Measurements from ENCODE around the gene POLR2A. TPM values are rescaled to one million over a fixed set of nuclear protein-coding genes. Genes with fewer than 3 reads are reported as not detected.

The POLR2A gene
- total RNA-seq, 1 donor from 2014 or later, result 32.7 TPM

DNA sequence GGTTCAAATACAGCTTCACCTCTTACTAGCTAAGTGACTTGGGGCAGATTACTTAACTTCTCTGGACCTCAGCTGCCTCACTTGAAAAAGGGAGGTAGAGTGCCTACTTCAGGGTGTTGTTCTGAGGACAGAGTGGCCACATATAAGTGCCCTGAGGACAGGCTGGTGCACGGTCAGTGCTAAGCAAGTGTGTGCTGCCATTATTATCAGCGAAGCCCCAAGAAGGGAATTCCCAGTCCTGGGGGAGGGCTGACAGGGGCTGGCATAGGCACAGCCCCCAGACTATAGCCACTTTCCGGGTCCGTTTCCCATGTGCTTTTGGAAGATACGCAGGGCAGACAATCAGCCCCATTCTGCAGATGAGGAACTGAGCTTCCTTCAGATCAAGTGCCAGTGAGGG, 7.2 kb upstream of the POLR2A start:
- Histone ChIP-seq H3K4me3 (no peak overlapping the region), H4K20me1 (ENCODE audit: low read depth) (peaks cover 26% of the 10 kb centered on the region), H2AFZ (replicated peaks) (no peak overlapping the region), H3K27ac (no peak overlapping the region), H3K9me3 (ENCODE audit: low read depth) (no peaks in the 10 kb centered on the region), H3K27me3 (no peaks in the 10 kb centered on the region), H3F3A (ENCODE audit: low read depth) (peaks cover 24% of the 10 kb centered on the region), H3K4me2 (no peak overlapping the region), H3K79me2 (ENCODE audit: low read depth) (peaks cover 73% of the 10 kb centered on the region), H3K4me1 (peaks cover 15% of the 10 kb centered on the region), H3K9ac (no peak overlapping the region), H3K36me3 (no peaks in the 10 kb centered on the region)
- no peaks in the 10 kb centered on the region for H3K9me3 Mint-ChIP-seq
- peaks cover 10% of the 10 kb centered on the region for H3K27me3 Mint-ChIP-seq (ENCODE audit: insufficient read depth, low read depth)
- peak overlapping the region; percentile 91 for H3K4me3 Mint-ChIP-seq
- H3K27ac Mint-ChIP-seq, result no peak overlapping the region
- TF ChIP-seq EZH2phosphoT487 (IDR thresholded peaks at IDR 0.05), result no peak
- TF ChIP-seq, protein P1, sequence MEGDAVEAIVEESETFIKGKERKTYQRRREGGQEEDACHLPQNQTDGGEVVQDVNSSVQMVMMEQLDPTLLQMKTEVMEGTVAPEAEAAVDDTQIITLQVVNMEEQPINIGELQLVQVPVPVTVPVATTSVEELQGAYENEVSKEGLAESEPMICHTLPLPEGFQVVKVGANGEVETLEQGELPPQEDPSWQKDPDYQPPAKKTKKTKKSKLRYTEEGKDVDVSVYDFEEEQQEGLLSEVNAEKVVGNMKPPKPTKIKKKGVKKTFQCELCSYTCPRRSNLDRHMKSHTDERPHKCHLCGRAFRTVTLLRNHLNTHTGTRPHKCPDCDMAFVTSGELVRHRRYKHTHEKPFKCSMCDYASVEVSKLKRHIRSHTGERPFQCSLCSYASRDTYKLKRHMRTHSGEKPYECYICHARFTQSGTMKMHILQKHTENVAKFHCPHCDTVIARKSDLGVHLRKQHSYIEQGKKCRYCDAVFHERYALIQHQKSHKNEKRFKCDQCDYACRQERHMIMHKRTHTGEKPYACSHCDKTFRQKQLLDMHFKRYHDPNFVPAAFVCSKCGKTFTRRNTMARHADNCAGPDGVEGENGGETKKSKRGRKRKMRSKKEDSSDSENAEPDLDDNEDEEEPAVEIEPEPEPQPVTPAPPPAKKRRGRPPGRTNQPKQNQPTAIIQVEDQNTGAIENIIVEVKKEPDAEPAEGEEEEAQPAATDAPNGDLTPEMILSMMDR (IDR thresholded peaks at IDR 0.05), result no peak
- no peak for TF ChIP-seq EZH2 (IDR thresholded peaks at IDR 0.05)
- peaks cover 7% of the 10 kb centered on the region for H3K36me3 Mint-ChIP-seq
- no peak for DNase-seq (ENCODE audit: low spot score)
- H3K4me1 Mint-ChIP-seq, result peaks cover 44% of the 10 kb centered on the region

DNA sequence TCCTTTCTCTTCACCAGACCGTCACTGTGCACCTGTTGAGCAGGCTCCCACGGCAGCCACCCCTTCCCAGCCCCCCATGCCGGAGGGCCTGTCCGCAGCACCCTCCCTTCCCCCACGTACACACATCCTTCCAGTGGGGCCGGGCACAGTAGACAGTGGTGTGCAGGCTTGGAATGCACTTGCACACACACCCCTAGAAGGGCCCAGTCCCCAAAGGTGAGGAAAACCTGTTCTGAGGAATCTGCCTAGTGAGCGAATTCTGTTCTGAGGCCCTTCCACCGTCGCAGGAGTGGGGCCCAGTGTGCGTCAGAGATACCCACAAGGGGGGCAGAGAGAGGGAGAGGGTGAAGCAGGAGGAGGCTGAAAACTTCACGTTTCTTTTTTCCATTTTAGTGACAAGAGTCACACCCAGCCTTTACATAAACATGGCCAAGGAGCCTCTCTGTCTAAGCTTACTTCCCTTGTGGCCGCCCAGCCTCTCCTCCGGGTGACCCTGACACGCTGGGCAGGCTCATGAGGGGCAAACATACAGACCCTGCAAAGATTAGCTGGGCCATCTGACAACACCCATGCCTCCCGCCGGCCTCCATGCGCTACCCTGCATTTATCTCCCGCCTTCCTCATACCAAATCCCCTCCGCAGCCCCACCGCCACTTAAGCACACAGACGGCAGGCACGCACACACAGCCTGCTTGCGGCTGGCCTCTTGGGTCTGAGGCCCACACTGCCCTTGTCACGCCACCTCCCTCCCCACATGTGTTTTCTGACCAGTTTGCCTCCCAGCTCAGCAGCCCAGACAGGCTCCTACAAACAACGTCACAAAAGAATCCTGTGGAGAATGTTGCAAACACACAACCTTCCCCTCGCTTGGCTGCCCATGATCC, 6.5 kb upstream of the POLR2A start:
- Mint-ChIP-seq H3K27me3 (ENCODE audit: insufficient read depth, low read depth) (peaks cover 10% of the 10 kb centered on the region), H3K9me3 (no peaks in the 10 kb centered on the region), H3K36me3 (peaks cover 7% of the 10 kb centered on the region), H3K27ac (peak overlapping the region; percentile 96), H3K4me3 (peak overlapping the region; percentile 91), H3K4me1 (peaks cover 50% of the 10 kb centered on the region)
- Histone ChIP-seq H3K4me3 (no peak overlapping the region), H3K36me3 (no peaks in the 10 kb centered on the region), H3K4me2 (peak overlapping the region; percentile 98), H3K79me2 (ENCODE audit: low read depth) (peaks cover 72% of the 10 kb centered on the region), H3K9me3 (ENCODE audit: low read depth) (no peaks in the 10 kb centered on the region), H2AFZ (replicated peaks) (no peak overlapping the region), H3K27me3 (no peaks in the 10 kb centered on the region), H3K9ac (no peak overlapping the region), H3K27ac (no peak overlapping the region), H3F3A (ENCODE audit: low read depth) (peaks cover 24% of the 10 kb centered on the region), H3K4me1 (peaks cover 15% of the 10 kb centered on the region), H4K20me1 (ENCODE audit: low read depth) (peaks cover 26% of the 10 kb centered on the region)
- TF ChIP-seq, protein P1 (IDR thresholded peaks at IDR 0.05), result no peak
- no peak for TF ChIP-seq EZH2 (IDR thresholded peaks at IDR 0.05)
- no peak for TF ChIP-seq EZH2phosphoT487 (IDR thresholded peaks at IDR 0.05)
- peak; percentile 71 for DNase-seq (ENCODE audit: low spot score)

DNA sequence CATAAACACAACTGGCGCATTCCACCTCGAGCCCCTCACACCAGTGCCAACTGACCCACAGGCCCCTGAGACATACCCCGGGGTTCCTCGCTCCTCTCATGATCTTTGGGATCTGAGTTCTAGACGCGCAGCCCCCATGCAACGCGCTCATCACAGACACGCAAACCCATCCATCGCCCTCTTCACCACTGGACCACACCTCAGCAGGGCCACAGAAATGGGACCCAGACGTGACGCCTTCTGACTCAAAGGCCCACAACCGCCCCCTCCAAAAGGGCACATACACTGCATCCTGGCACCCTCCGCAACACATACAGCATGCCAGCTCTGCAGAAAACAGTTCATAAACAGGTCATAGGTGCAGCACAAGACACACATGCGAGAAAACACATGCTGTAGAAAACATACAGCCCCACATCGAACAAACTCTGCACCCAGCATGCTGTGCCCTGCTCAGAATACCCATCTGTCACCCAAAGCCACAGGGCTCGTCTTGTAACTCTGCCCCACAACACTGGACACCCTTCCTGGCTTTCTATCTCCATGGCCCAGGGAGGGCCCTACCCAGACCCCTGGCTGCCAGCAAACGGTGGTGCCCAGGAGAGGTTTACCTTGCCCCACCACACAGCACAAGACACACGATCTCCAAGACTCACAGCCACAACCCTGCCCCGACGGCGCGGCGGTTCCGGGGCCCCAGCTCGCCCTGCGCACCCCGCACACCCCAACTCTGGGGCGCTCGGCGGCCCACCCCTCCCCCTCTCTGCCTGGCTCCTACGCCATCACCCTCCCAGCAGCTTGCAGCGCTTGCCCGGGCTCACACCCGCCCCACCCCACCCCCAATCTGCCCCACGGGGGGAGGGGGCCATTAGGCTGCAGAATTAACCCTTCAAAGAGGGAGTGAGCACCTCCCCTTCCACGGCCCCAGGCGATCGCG, 5.6 kb upstream of the POLR2A start:
- Mint-ChIP-seq H3K27ac (peak overlapping the region; percentile 96), H3K36me3 (peaks cover 7% of the 10 kb centered on the region), H3K4me3 (peak overlapping the region; percentile 91), H3K4me1 (peaks cover 59% of the 10 kb centered on the region), H3K27me3 (ENCODE audit: insufficient read depth, low read depth) (peaks cover 16% of the 10 kb centered on the region), H3K9me3 (no peaks in the 10 kb centered on the region)
- Histone ChIP-seq H3K4me1 (peaks cover 19% of the 10 kb centered on the region), H3K9ac (peak overlapping the region; percentile 79), H3K27ac (peak overlapping the region; percentile 80), H3K9me3 (ENCODE audit: low read depth) (no peaks in the 10 kb centered on the region), H2AFZ (replicated peaks) (peak overlapping the region; percentile 77), H3K27me3 (no peaks in the 10 kb centered on the region), H3K36me3 (no peaks in the 10 kb centered on the region), H3K79me2 (ENCODE audit: low read depth) (peaks cover 65% of the 10 kb centered on the region), H3K4me2 (peak overlapping the region; percentile 98), H3K4me3 (peak overlapping the region; percentile 97), H4K20me1 (ENCODE audit: low read depth) (peaks cover 26% of the 10 kb centered on the region), H3F3A (ENCODE audit: low read depth) (peaks cover 31% of the 10 kb centered on the region)
- TF ChIP-seq EZH2phosphoT487 (IDR thresholded peaks at IDR 0.05) (no peak), EZH2 (IDR thresholded peaks at IDR 0.05) (no peak)
- TF ChIP-seq, protein P1 (IDR thresholded peaks at IDR 0.05), result no peak
- peak; percentile 58 for DNase-seq (ENCODE audit: low spot score)

Measured in neural progenitor cell (in vitro differentiated cells).